Endothelial cell (in vitro differentiated cells): ENCODE data around the gene U2AF1L4. TPM values are rescaled to one million over a fixed set of nuclear protein-coding genes. Genes with fewer than 3 reads are reported as not detected.

Source experiments
- DNase-seq: peaks from one replicate; pipeline ENCODE4 v3.0.0; 2021; ENCODE audit warnings: low spot score
- H3K27ac Mint-ChIP-seq: one replicate; pipeline ENCODE4 v1.8.0; 2021; ENCODE audit warnings: mixed read lengths, inconsistent platforms; ENCODE audit not compliant: unreplicated experiment
- H3K27me3 Mint-ChIP-seq: one replicate; pipeline ENCODE4 v1.8.0; 2021; ENCODE audit warnings: mild to moderate bottlenecking, moderate library complexity, mixed read lengths, inconsistent platforms; ENCODE audit not compliant: unreplicated experiment
- H3K36me3 Mint-ChIP-seq: one replicate; pipeline ENCODE4 v1.8.0; 2021; ENCODE audit warnings: mild to moderate bottlenecking, low read depth, mixed read lengths, inconsistent platforms; ENCODE audit not compliant: unreplicated experiment
- H3K4me1 Mint-ChIP-seq: one replicate; pipeline ENCODE4 v1.8.0; 2021; ENCODE audit warnings: mild to moderate bottlenecking, mixed read lengths, inconsistent platforms; ENCODE audit not compliant: unreplicated experiment
- H3K4me3 Mint-ChIP-seq: one replicate; pipeline ENCODE4 v1.8.0; 2021; ENCODE audit warnings: mild to moderate bottlenecking, mixed read lengths, inconsistent platforms; ENCODE audit not compliant: unreplicated experiment
- H3K9me3 Mint-ChIP-seq: one replicate; pipeline ENCODE4 v1.8.0; 2021; ENCODE audit warnings: mixed read lengths, inconsistent platforms; ENCODE audit not compliant: unreplicated experiment
- total RNA-seq: library from RNA; stranded (reverse); fragmentation: NEBNext Ultra II Directional; extraction: Animal tissue kit (Norgen Biotek cat#: 25700); gene quantifications from one replicate; pipeline ENCODE4 v1.2.1, GENCODE V29; 2021; ENCODE audit not compliant: unreplicated experiment
- TF ChIP-seq, protein P1 (sequence below): fragments of 200-600 bp; sonication (generic); IDR thresholded peaks from one replicate; pipeline ENCODE4 v1.5.0; 2021; ENCODE audit warnings: antibody characterized with exemption; ENCODE audit not compliant: unreplicated experiment

Gene U2AF1L4
- total RNA-seq, 1 donor from 2014 or later: 12.0 TPM

GRCh38 chr19:35776102-35776788 is 31.0 kb upstream of the U2AF1L4 start:
- Mint-ChIP-seq H3K36me3 (peaks cover 5% of the 10 kb centered on the region), H3K27me3 (peaks cover 18% of the 10 kb centered on the region), H3K4me1 (peaks cover 13% of the 10 kb centered on the region), H3K4me3 (peak overlapping the region; percentile 81), H3K9me3 (no peaks in the 10 kb centered on the region), H3K27ac (no peak overlapping the region)
- TF ChIP-seq, protein P1, sequence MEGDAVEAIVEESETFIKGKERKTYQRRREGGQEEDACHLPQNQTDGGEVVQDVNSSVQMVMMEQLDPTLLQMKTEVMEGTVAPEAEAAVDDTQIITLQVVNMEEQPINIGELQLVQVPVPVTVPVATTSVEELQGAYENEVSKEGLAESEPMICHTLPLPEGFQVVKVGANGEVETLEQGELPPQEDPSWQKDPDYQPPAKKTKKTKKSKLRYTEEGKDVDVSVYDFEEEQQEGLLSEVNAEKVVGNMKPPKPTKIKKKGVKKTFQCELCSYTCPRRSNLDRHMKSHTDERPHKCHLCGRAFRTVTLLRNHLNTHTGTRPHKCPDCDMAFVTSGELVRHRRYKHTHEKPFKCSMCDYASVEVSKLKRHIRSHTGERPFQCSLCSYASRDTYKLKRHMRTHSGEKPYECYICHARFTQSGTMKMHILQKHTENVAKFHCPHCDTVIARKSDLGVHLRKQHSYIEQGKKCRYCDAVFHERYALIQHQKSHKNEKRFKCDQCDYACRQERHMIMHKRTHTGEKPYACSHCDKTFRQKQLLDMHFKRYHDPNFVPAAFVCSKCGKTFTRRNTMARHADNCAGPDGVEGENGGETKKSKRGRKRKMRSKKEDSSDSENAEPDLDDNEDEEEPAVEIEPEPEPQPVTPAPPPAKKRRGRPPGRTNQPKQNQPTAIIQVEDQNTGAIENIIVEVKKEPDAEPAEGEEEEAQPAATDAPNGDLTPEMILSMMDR: no peak
- no peak for DNase-seq

- H3K27ac Mint-ChIP-seq: peak within 1 kb of the TSS; percentile 7
- peak within 1 kb of the TSS; percentile 88 for H3K4me3 Mint-ChIP-seq
- TF ChIP-seq, protein P1: no peak
- H3K36me3 Mint-ChIP-seq: peaks cover 5% of the 10 kb centered on the region
- peaks cover 13% of the 10 kb centered on the region for H3K4me1 Mint-ChIP-seq
- H3K9me3 Mint-ChIP-seq: no peaks in the 10 kb centered on the region
- peak; percentile 98 for DNase-seq
- peaks cover 16% of the 10 kb centered on the region for H3K27me3 Mint-ChIP-seq
Measured at GRCh38 chr19:35775298-35776101, 30.3 kb upstream of the U2AF1L4 start, which contains the start of gene ARHGAP33. Gene ARHGAP33 (plus strand): TSS chr19:35775564. CDS start chr19:35775659, 95 bp downstream.

- H3K27ac Mint-ChIP-seq: no peak overlapping the region
- peaks cover 17% of the 10 kb centered on the region for H3K27me3 Mint-ChIP-seq
- peak overlapping the region; percentile 88 for H3K4me3 Mint-ChIP-seq
- TF ChIP-seq, protein P1: no peak
- no peaks in the 10 kb centered on the region for H3K9me3 Mint-ChIP-seq
- H3K36me3 Mint-ChIP-seq: peaks cover 5% of the 10 kb centered on the region
- peaks cover 13% of the 10 kb centered on the region for H3K4me1 Mint-ChIP-seq
- no peak for DNase-seq
Measured at GRCh38 chr19:35775046-35775297, 29.8 kb upstream of the U2AF1L4 start.

GRCh38 chr19:35774274-35775045 is 29.2 kb upstream of the U2AF1L4 start:
- H3K27me3 Mint-ChIP-seq: peaks cover 15% of the 10 kb centered on the region
- peak overlapping the region; percentile 7 for H3K27ac Mint-ChIP-seq
- no peak for DNase-seq
- H3K36me3 Mint-ChIP-seq: peaks cover 5% of the 10 kb centered on the region
- TF ChIP-seq, protein P1: no peak
- peaks cover 13% of the 10 kb centered on the region for H3K4me1 Mint-ChIP-seq
- peak overlapping the region; percentile 88 for H3K4me3 Mint-ChIP-seq
- no peaks in the 10 kb centered on the region for H3K9me3 Mint-ChIP-seq
